Activated T-helper 1 cell treated with Interleukin-2 at 50 U/mL for 16 hours (primary cell): ENCODE data around the gene PAIP1.
"Not testable (repeated sequence)": the region's sequence is repeated elsewhere in the genome, so short reads cannot be mapped to it uniquely, and the experiment has no call there.

ENCODE experiments used
- DNase-seq: peaks from one replicate; pipeline ENCODE4 v3.0.0-alpha.2; 2020; ENCODE audit warnings: low read depth

Gene PAIP1

DNA sequence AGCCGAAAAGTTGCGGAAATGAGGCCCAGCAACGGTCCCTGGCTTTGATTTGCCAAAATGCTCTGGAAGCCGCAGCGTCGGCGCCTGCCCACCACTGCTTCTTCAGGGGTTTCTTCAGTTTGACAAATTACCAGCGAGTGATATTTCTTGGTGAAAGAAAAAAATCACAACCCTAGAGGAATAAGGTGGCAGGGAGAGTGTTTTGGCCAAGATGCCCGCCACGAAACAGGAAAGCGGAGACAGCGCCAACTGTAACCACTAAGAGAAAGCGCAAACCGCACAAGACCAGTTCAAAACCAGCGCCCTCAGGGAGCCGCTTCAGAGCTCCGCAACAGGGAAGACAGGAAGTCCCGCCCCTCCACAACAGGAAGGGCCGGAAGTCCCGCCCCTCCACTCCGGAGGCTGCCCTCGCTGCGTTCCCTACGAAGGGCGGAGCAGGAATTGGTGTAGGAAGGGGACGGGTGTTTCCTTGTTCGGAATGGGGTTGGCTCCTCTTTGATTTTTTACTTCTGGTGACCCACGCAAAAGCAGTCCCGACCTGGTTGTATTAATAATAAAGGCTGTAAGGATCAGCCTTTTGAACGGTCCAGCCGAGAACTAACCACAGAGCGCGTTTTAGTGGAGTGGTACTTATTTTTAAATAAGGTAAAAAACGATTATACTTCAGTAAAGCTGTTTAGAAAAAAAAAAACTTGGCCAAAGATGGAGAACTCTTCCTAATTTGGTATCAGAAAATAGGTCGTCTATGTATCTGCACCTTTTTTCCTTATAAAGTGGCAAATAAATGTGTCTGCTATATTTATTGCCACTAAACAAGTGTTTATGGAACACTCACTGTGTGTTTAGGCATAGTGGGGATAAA, 41.8 kb downstream of the PAIP1 start, which contains the start of gene C5orf34:
Gene C5orf34 (minus strand): TSS at position 333 of the 862 bp plus-strand sequence. CDS start 5,809 bp downstream, outside the sequence.
- DNase-seq = peak; percentile 86

DNA sequence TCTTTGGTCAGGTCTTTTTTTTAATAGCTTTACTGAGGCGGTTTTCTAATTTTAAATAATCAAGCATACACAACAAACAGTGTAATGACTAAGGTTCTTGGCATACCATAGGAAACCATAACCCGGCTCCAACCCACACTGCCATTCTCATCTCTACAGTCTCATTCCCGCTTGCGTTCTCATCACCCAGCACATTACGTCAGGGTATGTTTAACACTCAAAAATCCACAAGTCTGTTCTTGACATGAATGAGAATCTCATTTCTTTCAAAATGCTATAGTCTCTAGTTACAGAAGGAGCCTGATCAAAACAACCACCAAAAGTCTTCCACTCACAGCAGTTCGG, 42.4 kb downstream of the PAIP1 start:
- no peak for DNase-seq

DNA sequence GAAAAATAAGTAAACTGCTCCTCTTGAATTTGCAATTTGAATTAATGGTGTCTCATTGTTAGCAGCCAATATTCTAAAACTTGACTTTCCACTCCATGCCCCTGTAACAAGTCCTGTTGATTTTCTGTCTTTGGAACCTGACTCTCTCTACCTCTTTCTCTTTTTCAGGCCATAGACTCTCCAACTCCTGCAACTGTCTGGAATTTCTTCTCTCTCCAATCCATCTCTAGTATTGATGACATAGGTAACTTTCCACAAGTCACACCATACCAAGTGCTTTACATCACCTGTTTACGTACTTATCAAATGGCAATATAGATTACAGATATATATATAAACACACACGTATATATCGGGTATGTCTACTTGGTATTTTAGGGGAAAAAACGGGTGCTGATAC, 42.9 kb downstream of the PAIP1 start:
- no peak for DNase-seq

DNA sequence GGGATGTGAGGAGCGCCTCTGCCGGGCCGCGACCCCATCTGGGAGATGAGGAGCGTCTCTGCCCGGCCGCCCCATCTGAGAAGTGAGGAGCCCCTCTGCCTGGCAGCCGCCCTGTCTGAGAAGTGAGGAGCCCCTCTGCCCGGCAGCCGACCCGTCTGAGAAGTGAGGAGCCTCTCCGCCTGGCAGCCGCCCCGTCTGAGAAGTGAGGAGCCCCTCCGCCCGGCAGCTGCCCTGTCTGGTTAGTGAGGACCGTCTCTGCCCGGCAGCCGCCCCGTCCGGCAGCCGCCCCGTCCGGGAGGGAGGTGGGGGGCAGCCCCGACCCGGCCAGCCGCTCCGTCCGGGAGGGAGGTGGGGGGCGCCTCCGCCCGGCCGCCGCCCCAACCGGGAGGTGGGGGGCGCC, 45.8 kb downstream of the PAIP1 start:
- DNase-seq = not testable (repeated sequence)

DNA sequence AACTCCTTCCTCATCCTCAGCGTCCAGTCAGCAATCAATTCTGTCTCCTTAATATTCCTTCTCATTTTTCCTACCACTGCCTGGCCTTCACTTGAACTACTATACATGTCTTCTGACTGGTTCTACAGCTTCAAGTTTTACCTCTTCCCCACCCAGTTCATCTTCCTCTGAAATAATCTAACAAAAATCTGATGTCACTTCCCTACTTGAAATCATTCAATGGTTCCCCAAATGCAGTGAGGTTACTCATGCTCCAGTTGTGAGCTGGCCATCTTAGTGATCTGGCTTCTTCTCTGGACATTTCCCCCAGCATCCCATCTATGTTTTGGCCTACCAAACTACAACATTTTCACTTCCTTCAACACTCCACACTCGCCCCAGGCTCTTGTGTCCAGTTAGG, 58.3 kb downstream of the PAIP1 start:
- no peak for DNase-seq

DNA sequence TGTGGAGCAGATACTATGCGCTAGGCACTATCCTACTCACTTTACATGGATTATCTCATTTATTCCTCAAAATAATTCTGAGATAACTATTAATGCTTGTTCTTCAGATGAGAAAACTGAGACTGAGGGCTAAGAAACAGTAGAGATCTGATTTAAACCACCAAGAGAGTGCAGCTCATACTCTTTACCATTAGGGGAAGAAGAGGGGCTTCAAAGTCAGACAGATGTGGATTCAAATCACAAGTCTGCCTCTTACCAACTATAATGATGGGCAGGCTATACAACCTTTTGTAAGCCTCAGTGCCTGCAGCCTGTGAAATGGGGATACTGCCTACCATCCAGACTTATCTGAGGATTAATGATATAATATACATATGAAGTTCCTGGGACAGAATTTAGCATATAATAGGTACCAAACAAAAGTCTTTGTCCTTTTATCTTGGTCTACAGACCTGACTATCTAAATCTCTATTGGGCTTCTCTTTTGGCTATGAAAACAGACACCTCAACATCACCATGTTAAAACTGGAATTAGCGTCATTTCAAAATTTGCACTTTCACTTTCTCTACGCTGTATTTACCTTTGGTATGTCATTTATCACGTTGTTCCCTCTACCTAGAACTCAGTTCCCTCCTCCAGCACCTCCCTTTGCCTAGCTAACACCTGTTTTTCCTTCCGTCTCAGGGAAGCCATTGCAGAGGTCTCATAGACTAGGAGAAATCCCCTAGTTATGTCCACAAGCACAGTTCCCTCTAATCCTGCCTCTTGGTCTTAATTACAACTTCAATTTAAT, 59.4 kb downstream of the PAIP1 start:
- DNase-seq = no peak

DNA sequence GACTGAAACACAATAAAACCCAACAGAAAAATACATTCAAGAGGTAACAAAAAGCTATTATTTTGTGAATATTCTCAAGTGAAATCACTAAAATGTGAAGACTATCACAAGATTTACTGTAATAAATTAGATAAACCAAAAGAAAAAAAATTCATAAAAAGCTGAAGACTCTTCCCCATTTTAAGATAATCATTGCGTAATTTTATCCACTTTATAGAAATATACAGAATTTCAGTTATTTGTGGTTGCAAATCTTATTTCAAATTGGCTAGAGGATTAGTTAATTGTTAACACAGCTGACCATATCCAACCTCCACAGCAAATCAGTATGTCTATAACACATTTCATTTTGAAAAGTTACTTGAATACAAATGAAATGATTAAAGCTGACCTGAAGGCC, 65.6 kb downstream of the PAIP1 start:
- no peak for DNase-seq

DNA sequence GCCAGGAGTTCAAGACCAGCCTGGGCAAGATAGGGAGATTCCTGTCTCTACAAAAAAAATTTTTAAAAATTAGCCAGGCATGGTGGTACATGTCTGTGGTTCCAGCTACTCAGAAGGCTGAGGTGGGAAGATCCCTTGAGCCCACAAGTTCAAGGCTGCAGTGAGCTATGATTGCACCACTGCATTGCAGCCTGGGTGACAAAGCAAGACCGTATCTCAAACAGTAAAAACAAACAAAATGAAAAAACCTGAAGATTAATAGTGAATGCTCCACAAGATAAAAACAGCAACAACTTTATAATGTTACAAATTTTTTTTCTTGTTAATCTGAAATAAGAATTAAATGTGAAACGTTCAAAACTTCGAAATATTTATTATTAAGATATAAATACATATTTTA, 70.5 kb downstream of the PAIP1 start:
- DNase-seq = no peak

DNA sequence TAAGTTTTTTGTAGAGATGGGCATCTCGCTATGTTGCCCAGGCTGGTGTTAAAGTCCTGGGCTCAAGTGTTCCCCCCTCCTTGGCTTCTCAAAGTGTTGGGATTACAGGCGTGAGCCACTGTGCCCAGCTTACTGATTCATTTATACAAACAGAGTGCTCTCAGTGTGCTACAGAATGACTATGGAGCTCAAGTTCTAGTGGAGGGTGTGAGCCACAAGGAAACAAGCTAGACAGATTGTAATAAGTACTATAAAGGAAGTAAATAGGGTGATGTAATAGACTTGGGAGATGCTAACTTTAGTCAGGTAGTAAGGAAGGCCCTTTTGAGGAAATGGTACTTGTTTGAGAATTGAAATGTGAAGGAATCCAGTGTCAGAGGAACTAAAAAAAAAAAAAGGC, 71.5 kb downstream of the PAIP1 start:
- DNase-seq = no peak

DNA sequence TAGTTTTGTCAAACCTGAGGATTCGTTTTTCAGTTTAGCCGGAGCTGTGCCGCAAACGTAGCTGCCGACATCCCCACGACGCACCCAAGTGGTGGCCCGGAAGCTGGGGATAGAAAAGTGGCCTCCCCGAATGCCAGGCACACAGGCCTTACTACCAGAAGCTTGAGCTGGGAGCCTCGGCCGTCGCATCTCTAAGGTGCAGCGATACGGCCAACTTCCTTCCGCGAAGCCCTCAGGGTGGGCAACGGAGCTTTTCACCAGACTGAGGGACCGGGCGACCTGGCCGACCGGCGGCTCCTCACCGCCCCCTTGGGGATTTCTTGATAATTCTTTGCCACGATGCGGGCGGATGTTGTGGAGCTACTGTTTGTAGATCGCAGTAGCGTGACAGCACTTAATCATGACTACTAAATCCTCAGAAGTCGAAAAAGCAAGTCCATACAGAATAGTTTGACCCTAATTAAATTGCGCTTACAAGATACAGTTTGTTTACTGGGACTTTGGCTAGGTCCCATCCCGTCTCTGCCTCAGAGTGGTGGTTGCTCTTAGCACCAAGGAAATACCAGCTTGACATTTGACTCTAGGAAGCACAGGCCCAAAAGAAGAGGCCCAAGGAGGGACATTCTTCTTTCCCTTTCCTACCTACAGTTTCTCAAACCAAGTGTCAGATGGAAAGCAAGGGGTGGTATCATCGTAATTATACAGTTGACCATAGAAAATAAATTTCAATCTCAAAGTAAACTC, 72.6 kb downstream of the PAIP1 start:
- peak; percentile 80 for DNase-seq

DNA sequence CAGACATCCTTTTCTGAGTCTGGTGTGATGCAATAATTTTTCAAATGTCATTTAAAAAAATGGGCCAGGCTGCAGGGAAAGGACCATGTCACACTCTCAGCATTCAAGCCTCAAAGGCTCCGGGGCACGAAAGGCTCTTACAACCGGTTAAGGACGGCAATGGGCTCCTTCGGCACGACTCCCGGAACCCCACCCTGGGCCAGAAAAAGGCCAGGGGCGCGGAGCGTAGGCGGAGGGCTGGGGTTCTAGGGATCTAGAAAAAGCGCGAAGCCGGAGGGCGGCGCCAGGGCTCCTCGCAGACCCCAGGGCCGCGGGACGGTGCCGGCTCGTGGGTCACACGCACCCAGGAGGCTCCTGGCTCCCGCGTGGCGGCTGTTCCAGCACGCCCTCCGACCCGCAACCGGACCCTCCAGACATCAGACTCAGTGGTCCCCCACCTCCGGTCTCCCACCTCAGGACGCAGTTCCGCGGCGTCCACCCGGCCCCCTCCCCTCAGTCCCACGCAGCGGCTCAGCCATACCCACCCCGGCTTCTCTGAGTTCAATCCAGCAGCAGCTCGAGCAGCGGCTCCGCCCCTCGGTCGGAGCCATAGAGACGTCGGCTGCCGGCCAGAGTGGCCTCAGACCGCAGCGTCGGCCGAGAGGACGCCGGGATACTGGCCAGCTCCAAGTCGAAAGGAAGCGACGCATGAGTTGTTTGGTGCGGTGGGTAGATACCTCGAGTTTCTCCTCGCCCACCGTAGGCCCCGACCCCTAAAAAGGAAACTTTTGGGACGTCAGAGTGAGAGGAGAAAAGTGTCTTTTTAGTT, 73.4 kb downstream of the PAIP1 start, which contains the start of gene TMEM267:
Gene TMEM267 (minus strand): TSS at position 568 of the 808 bp plus-strand sequence. CDS start 29,896 bp downstream, outside the sequence.
- peak; percentile 80 for DNase-seq

DNA sequence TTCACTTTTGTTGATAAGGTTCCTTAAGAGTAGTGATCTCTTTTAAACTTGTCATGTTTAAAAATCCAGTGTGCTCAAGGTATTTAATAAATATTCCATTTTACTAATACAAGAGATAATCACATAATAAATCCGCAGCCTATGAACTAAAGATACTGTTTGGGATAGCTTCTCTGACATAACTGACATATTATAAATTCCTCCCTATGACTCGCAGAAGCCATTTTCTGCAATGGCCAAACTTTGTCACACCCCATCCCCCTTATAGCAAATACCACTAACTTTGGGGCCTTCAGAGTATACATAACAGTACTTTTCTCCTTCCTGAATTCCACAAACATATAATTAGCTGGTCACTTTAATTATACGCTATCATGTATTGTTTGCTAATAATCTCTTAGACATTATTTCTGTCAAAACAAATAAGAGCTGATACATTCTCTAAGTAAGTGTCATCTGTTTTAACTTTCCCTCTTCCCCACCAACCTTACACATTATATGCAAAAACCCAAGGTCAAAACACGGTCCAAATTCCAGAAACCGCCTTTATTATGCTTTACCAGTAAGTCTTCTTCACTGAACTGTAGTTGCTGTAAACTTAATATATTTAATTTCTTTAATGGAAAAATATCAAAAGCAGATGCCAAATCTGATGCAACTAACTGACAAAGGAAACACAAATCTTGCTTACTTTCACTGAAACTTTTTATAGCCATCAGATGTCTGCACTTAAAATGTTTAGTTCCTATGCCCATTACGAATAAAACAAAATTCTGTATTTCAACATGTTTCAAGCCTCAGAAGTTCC, 74.2 kb downstream of the PAIP1 start:
- DNase-seq = no peak
